ENCODE measurements around the gene TNIP1.

Gene TNIP1

DNA sequence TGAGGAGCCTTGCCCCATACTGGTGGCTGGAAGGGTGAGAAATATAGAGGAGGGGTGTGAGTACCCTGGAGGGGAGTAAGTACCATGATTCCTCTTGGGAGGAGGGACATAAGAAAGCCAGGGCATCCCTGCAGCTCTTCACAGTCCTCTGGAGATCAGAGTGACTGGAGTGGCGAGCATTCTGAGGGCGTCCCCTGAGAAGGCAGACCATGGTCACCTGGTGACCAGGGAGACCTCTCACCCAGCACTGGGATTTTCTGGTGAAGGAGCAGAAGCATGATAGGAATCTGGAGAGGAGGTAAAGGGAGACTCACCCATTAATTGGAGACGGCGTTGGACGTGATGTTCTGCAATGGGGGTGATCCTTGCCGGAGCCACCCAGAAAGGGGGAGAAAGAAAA, 88.1 kb downstream of the TNIP1 start:
- no peak for DNase-seq

GRCh38 chr5:150989695-150990094, 91.1 kb downstream of the TNIP1 start:
- no peak for DNase-seq

DNA sequence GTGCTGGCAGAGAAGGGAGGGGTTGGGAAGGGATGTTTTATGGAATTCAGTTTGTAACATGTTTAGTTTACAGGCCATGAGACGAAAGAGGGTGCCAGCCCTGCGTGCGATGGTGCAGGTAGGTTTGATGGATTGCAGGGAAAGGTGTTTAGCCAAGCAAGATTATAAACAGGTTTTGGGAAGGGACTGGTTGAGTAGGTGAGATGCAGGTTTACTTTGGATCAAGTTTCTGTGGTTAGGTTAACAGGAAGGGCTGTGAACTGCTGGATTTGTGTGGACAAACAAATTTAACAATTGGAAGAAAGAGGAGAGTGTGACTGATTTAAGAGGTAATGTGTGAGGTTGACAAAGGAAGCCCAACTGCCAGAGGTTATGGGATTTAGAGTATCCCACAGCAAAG, 93.1 kb downstream of the TNIP1 start:
- no peak for DNase-seq
